ENCODE results near the gene TRMO. TPM values are rescaled to one million over a fixed set of nuclear protein-coding genes. Genes with fewer than 3 reads are reported as not detected.

TRMO gene
- total RNA-seq, 1 experiment from 2014 or later, result 8.6 TPM

DNA sequence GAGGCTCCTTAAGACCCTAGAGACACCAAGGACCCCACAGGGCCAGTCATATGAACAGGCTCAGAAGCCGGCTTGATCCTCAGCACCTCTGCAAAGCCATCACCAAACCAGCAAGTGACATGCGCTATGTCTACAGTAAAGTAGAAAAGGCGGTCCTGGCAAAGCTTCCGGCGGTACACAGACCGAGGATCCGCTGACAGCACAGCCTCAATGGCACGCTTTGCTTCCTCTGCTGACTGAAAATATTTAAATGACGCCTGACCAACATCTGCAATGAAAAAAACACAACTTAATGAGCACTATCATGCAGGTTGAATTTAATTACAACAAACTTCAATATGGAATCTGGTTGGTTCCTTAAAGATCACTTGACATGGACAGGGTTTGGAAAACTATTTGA, 17.6 kb downstream of the TRMO start:
- Histone ChIP-seq H2AFZ (ENCODE audit: low read length) (no peak overlapping the region), H3K18ac (ENCODE audit: insufficient read length, low read depth, low read length) (no peak overlapping the region), H4K5ac (ENCODE audit: insufficient read length, low read depth, low read length) (no peak overlapping the region), H3K56ac (ENCODE audit: insufficient read length, low read depth, low read length) (no peak overlapping the region), H2BK5ac (ENCODE audit: insufficient read length, low read length) (no peak overlapping the region), H2BK20ac (ENCODE audit: low read depth, low read length, poor library complexity, severe bottlenecking) (no peak overlapping the region), H3K4ac (ENCODE audit: low read depth, low read length) (no peak overlapping the region), H4K8ac (replicated peaks; ENCODE audit: insufficient read length, low read depth, low read length) (no peak overlapping the region), H2AK5ac (ENCODE audit: insufficient read length, low read length) (no peak overlapping the region), H4K20me1 (ENCODE audit: control insufficient read depth, insufficient read depth, insufficient read length) (no peaks in the 10 kb centered on the region), H4K91ac (ENCODE audit: insufficient read length, low read depth, low read length) (no peak overlapping the region), H2BK15ac (ENCODE audit: low read depth, low read length) (no peak overlapping the region), H3K9ac (ENCODE audit: extremely low read depth, insufficient read length, low read length) (no peak overlapping the region), H3K27me3 (ENCODE audit: insufficient read depth, low read length) (no peaks in the 10 kb centered on the region), H3K79me2 (ENCODE audit: insufficient read depth, low read length) (no peaks in the 10 kb centered on the region), H2BK12ac (ENCODE audit: insufficient read length, low read depth, low read length) (no peak overlapping the region), H3T11ph (ENCODE audit: low read length) (no peak overlapping the region), H3K4me2 (ENCODE audit: insufficient read depth, insufficient read length, low read length) (no peak overlapping the region), H3K27ac (ENCODE audit: insufficient read length, low read depth, low read length) (no peak overlapping the region), H3K79me1 (ENCODE audit: insufficient read depth, low read depth, low read length, poor library complexity, severe bottlenecking) (no peaks in the 10 kb centered on the region), H3K23ac (ENCODE audit: insufficient read length, low read depth, low read length) (no peak overlapping the region), H3K14ac (ENCODE audit: insufficient read depth, low read length) (no peak overlapping the region), H3K4me1 (ENCODE audit: insufficient read depth, low read length) (no peaks in the 10 kb centered on the region), H2BK120ac (ENCODE audit: low read depth, low read length, poor library complexity, severe bottlenecking) (no peak overlapping the region), H3K9me3 (ENCODE audit: control insufficient read depth, low read depth, low read length) (no peaks in the 10 kb centered on the region), H3K23me2 (ENCODE audit: insufficient read length, low read depth, low read length, poor library complexity, severe bottlenecking) (no peaks in the 10 kb centered on the region)
- Mint-ChIP-seq H3K9me3 (no peaks in the 10 kb centered on the region), H3K36me3 (ENCODE audit: insufficient read depth in 1 of 3, low read depth in 3 of 3) (peaks cover 0 to 7% (median 0%) of the 10 kb centered on the region in 3 experiments; a peak in 2 of 7 replicates), H3K27ac (no peak overlapping the region), H3K27me3 (ENCODE audit: low read depth) (no peaks in the 10 kb centered on the region), H3K4me1 (no peaks in the 10 kb centered on the region), H3K4me3 (no peak overlapping the region)
- no CpG with 5 or more reads among the region's 9 CpGs for WGBS (ENCODE audit: extremely low coverage, insufficient read length, low lambda C conversion rate)
- TF ChIP-seq, protein P1, sequence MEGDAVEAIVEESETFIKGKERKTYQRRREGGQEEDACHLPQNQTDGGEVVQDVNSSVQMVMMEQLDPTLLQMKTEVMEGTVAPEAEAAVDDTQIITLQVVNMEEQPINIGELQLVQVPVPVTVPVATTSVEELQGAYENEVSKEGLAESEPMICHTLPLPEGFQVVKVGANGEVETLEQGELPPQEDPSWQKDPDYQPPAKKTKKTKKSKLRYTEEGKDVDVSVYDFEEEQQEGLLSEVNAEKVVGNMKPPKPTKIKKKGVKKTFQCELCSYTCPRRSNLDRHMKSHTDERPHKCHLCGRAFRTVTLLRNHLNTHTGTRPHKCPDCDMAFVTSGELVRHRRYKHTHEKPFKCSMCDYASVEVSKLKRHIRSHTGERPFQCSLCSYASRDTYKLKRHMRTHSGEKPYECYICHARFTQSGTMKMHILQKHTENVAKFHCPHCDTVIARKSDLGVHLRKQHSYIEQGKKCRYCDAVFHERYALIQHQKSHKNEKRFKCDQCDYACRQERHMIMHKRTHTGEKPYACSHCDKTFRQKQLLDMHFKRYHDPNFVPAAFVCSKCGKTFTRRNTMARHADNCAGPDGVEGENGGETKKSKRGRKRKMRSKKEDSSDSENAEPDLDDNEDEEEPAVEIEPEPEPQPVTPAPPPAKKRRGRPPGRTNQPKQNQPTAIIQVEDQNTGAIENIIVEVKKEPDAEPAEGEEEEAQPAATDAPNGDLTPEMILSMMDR (conservative IDR thresholded peaks at IDR 0.05), result no peak
- DNase-seq, result no peak

All from H9 (cell line).